Activated CD4-positive, CD25-positive, alpha-beta regulatory T cell treated with anti-CD3 and anti-CD28 coated beads, Interleukin-2, amount 50 U/mL, for 24 hours (primary cell): ENCODE measurements around the gene IRX2.

Source experiments
- ATAC-seq, 2 donors: fragments of 150-1000 bp; cut with Tn5 transposase; one replicate each; pipeline ENCODE4 v1.10.0; 2021; ENCODE audit warnings: mild to moderate bottlenecking in 1 of 2, moderate library complexity in 1 of 2

Gene IRX2

GRCh38 chr5:2740051-2740875 lies 11.2 kb downstream of the IRX2 start:
- ATAC-seq, result no peak

DNA sequence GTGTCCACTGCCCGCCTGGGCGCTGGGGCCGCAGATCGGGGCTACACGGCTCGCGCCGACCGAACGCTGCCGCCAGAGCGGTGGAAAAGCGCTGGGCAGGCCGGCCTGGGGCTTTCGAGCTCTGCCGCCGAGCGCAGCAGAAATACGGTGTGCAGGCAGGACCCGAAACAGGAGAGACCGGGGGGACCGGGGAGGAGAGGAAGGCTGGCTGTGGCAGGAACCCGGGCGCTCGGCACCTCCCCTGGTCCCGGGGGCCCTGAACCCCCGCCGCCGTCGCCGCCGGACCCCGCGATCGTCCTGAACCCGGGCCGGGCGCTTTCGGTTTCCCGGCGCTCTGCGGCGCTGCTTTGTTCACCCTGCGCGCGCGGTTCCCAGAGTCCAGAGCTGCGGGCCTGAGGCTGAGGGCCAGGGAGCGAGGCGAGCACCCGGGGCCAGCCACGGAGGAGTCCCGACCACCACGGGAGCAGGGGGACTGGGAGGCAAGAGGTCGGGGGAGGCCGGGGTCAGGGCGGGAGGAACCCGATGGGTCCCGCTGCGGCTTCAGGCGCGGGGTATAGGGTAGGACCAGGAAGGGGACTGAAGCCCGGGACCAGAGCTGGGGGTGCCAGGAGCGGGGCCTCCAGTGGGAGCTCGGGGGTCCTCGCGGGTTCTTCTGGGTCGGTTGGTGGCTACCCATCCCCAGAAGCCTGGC lies 12.0 kb downstream of the IRX2 start:
- no peak for ATAC-seq

- ATAC-seq, result no peak
Measured at GRCh38 chr5:2738700-2739359, 12.6 kb downstream of the IRX2 start.

DNA sequence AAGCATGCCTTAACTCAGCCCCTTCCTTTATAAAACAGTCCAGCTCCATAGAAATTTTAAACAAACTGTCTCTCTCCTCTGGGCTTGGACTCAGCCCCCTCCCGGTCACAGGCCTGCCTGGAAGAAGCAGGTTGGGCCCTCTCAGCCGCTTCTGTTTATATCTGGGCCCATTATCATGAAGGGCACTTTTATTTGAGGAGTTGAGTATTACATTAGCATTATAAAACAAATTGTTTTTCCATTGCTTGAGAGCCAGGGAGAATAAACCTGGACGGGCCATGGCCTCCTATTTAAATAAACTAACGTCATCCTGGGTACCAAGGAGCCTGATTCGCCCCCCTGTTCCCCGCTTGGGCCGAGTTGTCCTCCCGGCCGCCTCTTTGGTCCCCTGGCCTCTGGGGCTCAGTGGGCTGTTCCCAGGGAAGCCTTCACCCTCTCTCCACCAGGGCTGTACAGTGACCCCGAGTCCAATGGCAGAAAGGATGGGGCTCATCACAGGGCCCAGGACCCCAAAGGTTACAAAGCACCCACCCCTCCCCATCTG lies 13.2 kb downstream of the IRX2 start:
- ATAC-seq, result no peak

GRCh38 chr5:2737273-2738155 lies 14.0 kb downstream of the IRX2 start:
- no peak for ATAC-seq

DNA sequence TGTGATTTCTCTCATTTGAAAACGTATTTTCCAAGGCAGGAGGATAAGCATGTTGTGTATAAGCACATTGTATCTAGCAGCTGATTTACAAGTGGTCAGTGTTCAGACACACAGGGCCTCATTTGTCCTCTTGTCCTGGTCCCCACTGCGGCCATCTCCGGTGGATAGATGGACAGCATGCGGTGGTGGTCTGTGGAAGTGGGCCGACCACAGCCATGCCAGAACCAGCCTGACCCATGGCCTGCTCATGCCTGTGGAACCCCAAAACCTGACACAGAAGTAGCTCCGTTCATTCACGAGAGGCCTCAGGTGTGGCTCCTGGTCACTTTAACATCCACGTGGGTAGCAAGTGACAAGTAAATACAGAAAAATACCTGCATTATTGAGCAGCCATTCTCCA lies 14.6 kb downstream of the IRX2 start:
- ATAC-seq, result no peak

DNA sequence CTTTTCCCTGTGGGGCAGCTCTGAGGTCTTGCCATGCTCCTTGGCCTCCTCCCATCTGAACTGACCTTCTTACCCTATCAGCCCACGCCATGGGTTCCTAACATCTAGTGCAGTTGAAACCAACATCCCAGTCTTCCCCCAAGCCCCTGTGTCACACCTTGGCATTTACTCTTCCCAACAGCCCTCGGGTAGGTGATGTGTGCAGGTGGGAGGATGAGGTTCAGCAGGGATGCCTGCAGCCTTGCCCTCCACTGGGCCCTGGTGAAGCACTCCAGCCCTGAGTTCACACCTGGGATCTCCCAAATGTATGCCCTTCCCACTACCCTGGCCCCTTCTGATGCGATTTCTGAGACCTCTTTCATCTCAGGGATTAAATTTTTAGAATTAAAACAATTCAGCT lies 15.5 kb downstream of the IRX2 start:
- no peak for ATAC-seq

GRCh38 chr5:2732850-2733249 lies 18.6 kb downstream of the IRX2 start:
- ATAC-seq, result no peak

DNA sequence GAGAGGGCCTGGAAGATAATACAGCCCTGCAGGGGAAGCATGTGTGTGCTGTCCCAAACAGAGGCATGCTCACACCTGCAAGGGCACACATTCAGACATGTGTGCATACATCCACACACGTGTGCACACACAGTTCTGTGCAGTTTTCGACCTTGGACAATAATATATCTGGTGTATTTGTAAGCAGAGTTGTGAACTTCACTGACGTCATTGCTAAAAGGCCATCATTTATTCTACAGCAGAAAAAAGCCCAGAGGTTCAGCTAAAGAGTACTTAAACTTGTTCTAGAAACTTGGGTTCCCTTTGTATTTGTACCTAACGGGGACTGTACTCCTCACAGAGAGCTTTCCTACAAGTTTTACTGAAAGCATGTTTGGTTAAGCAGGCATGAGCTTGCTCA lies 19.5 kb downstream of the IRX2 start:
- ATAC-seq, result no peak

DNA sequence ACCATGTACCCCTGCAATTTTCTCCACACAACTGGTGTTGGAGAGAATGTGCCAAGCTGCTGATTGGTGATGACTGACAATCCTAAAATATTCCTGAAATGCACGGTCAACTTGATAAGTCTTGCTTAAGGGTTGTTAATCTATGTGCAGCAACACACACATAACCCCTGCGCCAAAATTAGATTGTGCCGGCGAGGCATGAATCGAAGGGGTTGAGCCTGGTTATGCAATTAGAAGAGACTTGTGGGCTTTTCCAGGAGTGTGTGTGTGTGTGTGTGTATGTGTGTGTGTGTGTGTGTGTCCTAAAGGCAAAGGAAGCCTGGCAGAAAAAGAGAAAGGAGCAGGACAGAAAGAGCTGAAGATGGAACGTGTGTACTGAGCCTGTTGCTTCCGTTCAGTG lies 22.3 kb downstream of the IRX2 start:
- no peak for ATAC-seq

GRCh38 chr5:2727550-2727949 lies 23.9 kb downstream of the IRX2 start:
- no peak for ATAC-seq

DNA sequence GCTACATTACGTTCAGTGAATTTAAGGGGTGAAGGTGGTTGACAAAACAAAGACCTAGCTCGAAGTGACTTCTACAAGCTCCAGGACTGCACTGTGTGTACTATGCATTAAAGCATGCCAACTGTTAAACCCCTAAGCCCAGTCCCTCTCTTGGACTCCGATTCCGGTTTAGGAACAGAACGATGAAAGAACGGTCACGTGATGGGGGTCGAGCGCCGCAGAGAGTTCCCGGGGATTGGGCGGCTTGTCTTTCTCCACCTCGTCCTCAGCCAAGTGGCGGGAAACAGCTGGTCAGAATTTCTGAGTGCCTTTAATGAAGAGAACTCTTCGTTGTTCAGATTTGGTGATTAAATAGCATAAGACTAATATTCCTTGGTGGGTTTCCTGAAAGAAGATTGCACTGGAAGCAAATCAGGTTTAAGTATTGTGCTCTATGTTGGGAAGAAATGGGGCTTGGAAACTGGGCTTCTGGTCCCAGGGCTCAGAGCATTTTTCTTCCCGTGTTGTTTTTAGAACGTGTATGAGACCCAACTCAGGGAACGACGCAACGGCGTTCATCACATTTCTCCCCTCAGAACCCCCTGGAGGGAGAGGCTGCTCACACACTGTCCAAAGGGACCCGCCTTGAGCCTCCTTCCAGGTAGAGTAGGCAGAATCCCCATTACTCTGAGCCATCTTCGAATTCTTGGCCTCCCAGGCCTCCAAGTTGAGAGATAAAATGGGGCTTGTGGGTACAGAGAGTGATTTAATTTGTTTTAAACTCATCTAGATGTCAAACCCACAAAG lies 25.3 kb downstream of the IRX2 start:
- ATAC-seq, result no peak

DNA sequence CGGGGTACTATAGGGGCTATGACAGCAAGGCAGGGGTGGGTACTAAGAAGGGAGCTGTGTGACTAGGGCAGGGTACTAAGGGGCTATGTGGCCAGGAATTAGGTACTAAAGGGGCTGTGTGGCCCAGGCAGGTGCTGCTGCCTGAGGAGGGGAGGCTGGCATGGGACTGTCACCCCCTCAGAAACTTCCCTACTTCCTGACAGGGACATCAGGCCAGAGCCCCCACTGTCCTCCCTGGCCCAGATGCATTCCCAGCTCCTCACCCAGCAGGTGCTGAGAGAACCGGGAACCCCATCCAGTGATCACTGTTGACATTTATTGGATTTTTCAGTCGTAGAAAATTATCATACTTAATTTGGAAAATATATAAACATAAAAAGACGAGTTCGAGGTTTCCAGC lies 26.6 kb downstream of the IRX2 start:
- no peak for ATAC-seq

DNA sequence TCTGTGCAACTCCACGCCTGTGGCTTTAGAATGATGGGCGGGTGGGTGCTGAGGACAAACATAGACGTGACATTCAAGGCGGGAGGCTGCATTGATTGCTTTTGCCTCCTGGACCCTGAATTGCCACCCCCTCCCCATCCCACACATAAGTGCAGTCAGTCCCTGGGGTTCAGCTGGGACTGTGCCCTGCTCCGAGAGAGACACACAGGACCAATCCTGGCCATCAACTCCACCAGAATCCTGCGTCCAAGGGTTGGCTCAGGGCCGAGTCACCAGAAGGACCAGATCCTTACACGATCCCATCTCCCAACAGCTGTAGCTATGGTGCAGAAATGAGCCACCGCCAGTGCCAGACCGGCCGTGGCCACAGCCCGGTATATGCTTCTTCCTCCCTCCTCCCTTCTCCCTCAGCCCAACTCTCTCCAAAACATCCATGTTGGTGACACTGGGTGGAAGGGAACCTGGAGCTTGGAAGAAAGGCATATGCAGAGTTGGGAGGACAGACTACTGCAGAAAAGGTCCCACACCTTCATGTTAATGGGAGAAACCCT lies 27.4 kb downstream of the IRX2 start:
- no peak for ATAC-seq

DNA sequence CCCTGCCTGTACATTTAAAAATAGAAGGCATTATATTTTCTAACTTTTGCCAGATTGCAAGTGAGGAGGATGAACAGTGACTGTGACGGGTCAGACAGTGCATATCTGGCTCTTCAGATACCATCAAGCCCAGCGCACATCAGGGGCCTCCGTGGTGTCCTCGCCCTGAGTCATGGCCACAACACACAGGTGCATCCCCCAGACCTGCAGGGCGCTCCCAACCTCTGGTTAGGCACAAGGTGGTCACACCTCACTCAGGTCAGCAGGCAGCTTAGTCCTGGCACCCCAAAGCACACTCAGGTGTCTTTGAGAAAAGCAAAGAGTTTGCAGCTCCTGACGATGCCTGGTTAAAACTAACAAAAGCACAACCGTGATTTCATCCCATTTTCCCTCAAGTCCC lies 28.6 kb downstream of the IRX2 start:
- ATAC-seq, result no peak

- ATAC-seq, result no peak
Measured at GRCh38 chr5:2721385-2722138, 29.9 kb downstream of the IRX2 start.

DNA sequence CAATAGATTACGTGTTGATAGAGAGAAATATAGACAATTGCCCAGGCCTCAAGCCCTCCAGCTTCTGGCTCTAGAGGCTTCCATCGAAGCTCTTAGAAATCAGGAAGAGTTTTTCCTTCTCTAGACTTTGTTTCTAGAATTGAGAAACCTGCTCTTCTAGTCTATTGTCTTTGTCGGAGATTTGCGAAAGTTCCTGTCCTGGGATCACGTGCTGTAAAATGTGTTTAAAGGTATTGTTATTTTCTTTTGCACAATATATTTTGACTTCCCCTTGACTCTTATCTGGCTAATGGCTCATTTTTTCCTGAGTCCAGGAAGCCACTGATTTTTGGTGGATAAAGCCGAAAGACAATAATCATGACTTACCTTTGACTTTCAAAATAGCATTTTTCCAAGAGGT lies 32.1 kb downstream of the IRX2 start:
- ATAC-seq, result no peak

DNA sequence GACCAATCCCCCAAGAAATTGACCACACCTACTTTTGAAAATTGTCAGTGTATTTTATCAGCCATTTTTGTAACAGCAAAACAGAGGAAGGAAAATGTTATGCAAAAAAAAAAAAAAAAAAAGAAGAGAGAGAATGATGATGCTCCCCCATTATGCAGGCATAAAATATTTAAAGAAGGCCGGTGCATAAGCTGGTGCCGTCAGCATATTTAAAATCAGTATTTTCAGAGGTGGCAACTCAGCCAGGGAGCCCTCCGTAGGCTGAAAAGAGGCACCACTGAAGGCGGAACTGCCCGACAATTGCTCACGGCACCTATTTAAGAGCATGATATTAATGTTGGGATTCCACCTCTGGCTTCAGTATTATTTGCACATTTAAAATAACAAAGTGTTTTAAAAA lies 33.4 kb downstream of the IRX2 start:
- no peak for ATAC-seq

DNA sequence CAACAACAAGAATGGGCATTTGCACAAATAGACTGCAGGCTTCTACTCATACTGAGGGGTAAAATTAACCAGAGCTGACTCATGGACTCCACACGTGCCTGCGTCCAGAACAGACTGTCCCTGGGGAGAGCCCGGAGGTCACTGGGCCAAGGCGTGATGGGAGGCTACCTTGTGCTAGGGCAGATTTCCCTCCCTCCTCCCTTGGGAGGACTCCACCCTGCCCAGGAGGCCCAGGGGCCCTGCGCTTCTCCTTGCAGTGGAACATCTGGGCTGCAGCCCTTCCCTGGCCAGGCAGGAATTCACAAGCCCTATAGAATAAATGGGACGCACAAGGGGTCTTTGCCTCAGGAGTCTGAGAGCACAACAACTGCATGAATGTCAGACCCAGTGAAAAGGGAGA lies 35.6 kb downstream of the IRX2 start:
- ATAC-seq, result no peak

GRCh38 chr5:2714805-2715204 lies 36.7 kb downstream of the IRX2 start:
- no peak for ATAC-seq

DNA sequence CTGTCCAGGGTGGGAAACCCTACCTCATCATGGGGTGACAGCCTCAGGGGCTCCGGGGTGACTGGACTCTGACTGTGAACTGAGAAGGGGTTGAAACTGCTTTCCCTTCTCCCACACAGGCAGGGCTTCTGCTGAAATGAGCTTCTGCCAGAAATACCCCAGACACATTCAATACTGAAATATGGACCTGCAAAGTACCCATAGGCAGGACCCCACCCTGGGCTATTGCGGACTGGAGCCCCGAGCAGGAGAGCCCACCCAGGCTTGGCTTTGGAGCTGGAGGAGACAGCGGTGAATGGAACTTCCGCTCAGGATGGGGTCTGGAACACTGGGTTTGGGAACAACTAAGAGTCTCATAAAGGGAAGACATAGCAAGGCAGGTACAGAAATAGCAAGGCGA lies 37.5 kb downstream of the IRX2 start:
- ATAC-seq, result no peak
